Fibroblast of gingiva (primary cell): Measurements from ENCODE around the gene DAZAP1.

ENCODE experiments used
- DNase-seq: peaks from one replicate; pipeline ENCODE4 v3.0.0-alpha.2; 2011; ENCODE audit warnings: low read depth

DAZAP1 gene

GRCh38 chr19:1426736-1427135 lies 19.4 kb downstream of the DAZAP1 start:
- no peak for DNase-seq

DNA sequence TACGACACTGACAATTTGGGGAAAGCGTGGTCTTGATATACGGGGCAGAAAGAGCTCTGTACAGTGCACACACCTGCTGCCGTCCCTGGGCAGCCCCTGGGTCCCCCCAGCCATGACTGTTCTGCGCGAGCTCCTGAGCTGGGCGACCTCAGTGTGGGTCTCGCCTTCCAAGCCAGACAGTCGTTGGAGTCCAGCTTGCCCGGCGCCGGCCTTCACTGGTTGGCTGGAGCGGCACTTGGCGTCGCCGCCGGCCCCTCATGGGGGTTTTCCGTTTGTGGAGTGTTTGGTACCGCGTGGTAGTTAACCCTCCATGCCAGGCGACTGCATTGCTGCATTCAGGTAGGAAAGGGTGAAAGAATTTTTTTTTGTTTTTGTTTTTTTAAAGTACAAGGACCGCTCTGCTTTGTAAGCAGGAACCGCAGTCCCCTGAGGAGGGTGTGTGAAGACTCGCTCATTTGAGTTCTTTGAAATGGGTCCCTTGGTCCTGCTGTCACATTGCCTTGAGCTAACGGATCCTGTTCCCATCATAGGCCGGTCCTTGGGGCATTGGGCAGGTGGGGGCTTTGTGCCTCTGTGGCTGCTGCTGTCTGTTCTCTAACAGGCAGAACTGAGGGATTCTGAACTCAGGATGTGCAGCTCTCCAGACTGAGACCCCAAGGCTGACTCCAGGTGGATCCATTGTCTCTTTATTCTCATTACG lies 20.0 kb downstream of the DAZAP1 start:
- DNase-seq, result no peak

DNA sequence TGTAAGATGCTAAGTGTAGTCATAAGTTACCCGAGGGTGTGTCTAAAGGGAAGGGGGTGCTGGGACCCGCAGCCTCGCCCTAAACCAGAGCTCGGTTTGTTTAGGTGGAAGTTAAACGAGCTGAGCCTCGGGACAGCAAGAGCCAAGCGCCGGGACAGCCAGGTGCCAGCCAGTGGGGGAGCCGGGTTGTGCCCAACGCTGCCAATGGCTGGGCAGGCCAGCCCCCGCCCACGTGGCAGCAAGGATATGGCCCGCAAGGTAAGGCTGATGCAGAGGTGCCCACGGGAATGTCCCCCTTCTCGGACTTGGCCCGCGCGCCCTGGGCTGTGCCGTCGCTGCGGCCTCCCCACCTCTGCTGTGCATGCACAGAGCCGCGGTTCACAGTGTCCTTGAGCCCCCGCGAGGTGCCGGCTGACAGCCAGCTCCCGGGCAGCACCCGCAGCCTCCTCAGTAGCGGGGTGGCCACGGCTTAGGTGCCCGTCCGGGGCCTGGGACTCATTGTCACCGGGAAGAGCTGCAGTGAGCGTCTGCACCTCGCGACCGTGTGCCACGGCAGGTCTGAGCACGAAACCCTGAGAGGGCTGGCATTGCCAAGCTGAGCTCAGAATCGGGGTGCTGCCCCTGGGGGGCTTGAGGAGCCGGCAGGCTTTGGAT lies 21.5 kb downstream of the DAZAP1 start:
- DNase-seq, result no peak

- DNase-seq, result no peak
Observed at GRCh38 chr19:1429750-1430149, 22.4 kb downstream of the DAZAP1 start.

DNA sequence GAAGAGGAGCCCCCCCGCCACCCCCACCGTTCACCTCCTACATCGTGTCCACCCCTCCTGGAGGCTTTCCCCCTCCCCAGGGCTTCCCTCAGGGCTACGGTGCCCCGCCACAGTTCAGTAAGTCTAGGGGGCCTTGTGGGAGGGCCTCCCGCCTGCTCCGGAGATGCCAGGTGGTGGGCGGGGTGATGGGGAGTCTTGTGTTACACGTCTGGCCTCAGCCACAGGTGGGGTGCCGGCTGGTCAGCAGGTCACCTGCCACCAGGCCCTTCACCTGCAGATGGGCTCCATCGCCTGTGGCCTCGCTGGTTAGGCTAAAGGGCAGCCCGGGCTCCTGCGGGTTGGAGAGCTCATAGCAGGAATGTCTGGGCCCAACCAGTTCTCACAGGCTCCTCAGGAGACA lies 22.9 kb downstream of the DAZAP1 start:
- DNase-seq, result no peak

GRCh38 chr19:1431759-1432506 lies 24.5 kb downstream of the DAZAP1 start:
- no peak for DNase-seq

- DNase-seq, result no peak
Observed at GRCh38 chr19:1432507-1432887, 25.1 kb downstream of the DAZAP1 start.

- no peak for DNase-seq
Observed at GRCh38 chr19:1433119-1434039, 26.0 kb downstream of the DAZAP1 start.

DNA sequence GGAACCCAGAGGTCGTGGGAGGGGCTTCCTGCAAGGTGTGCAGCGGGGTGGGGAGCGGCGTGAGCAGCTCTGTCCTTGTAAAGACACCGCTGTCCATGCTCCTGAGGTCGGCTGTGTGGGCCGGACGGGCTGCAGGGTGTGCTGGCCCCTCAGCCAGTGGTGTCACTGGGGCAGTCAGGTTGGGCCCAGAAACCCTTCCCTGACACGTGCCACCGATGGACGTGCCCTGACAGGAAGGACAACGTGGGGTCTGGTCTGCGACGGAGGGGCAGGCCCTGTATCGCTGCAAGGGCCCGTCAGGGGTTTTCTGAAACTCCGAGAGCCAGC lies 26.6 kb downstream of the DAZAP1 start:
- DNase-seq, result no peak

- DNase-seq, result no peak
Observed at GRCh38 chr19:1434577-1435060, 27.2 kb downstream of the DAZAP1 start.

DNA sequence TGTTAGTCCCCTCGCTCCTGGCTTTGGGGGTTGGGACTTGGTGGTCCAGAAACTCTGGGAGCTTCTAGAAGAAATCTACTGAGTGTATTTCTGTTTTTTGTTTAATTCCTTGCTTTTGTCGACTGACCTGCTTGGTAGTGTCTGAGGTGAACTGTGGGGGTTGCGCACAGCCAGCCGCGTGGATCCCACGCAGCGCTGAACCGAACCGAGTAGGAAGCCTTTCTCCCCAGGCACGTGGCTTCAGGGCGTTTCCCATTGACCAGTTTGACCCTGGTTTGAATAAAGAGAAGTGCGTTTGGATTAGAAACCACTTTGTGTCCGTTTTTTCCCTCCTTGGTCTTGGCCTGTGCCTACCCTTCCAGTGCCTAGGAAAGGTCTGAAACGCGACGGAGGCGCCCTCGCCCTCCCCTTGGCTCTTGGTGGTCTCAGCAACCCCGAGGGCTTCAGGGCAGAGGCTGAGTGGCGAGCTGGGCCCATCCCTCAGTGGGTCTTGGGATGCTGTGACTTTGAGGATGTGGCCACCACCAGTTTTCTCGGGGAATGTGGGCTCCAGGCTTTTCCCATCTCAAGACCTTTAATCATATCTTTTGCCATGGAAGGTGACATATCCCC lies 28.1 kb downstream of the DAZAP1 start:
- no peak for DNase-seq

GRCh38 chr19:1437609-1438008 lies 30.2 kb downstream of the DAZAP1 start:
- DNase-seq, result no peak

- DNase-seq, result peak; percentile 95
Observed at GRCh38 chr19:1438035-1438932, 30.9 kb downstream of the DAZAP1 start, which contains the start of gene RPS15. Gene RPS15, plus strand, starts transcription at chr19:1438396. Its CDS starts 30 bp downstream, at chr19:1438426.

DNA sequence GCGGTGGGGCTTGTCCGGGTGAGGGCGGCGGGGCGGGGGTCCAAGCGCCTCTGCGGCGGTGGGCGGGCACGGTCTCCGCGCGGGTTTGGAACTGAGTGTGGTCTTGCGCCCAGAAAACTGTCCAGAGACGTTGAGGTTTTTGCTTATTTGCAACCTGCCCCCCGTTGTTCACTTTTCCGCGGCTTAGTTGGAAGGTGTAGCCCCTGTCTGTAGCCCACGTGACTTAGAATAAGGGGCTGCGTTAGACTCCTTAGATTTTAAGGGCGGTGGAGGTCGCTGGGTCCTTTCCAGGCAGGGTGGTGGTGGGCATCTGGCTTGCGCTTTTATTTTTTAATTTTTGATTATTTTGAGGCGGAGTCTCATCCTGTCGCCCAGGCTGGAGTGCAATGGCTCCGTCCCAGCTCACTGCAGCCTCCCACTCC lies 31.6 kb downstream of the DAZAP1 start:
- DNase-seq, result no peak

- peak; percentile 38 for DNase-seq
Observed at GRCh38 chr19:1439525-1440417, 32.4 kb downstream of the DAZAP1 start.

DNA sequence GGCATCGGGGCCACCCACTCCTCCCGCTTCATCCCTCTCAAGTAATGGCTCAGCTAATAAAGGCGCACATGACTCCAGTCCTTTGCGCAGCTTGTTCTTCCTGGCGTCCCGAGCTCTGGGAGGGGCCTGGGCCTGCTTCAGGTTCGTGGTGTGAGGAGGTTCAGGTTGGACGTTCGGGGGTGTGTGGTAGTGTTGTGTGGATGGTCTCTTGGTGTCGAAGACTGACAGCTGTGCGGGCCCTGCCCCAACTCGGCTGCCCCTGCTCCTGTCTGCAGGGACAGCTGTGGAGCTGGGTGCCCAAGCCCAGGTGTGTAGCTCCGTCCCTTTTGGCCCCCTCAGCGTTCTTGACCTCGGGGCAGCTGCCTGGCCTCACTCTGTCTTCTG lies 33.0 kb downstream of the DAZAP1 start:
- no peak for DNase-seq

DNA sequence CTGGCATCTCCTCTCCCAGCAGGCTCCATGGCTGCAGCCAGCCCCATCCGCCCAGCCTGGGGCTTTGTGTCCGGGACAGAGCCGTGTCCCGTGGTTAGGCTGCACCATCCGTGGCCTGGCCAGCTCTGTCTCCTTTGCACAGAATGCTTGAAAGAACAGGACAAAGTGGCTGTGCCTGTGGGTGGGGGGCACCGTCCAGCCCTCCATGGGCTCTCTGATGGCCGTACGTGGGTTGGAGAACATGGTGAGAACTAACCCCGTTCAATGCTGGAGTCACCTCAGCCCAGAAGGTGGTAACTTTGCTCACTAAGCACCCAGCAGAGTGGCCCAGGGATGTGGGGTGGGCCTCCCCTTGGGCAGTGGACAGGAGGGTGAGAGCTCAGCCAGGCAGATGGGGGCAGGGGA lies 33.6 kb downstream of the DAZAP1 start:
- DNase-seq, result no peak

GRCh38 chr19:1441677-1442438 lies 34.5 kb downstream of the DAZAP1 start:
- DNase-seq, result no peak
